ENCODE data around the gene CEP57L1.
"Not testable (repeated sequence)": the region's sequence is repeated elsewhere in the genome, so short reads cannot be mapped to it uniquely, and the experiment has no call there.

The CEP57L1 gene

GRCh38 chr6:109074133-109074415, 21.2 kb upstream of the CEP57L1 start:
- no peak for DNase-seq

GRCh38 chr6:109075934-109076333, 19.4 kb upstream of the CEP57L1 start:
- no peak for DNase-seq

GRCh38 chr6:109076377-109076776, 18.9 kb upstream of the CEP57L1 start:
- peak; percentile 79 for DNase-seq

- DNase-seq, result peak; percentile 51
These were observed 15.3 kb upstream of the CEP57L1 start for GRCh38 chr6:109079981-109080380.

- DNase-seq, result no peak
These were observed 14.3 kb upstream of the CEP57L1 start for GRCh38 chr6:109081026-109081425.

GRCh38 chr6:109081516-109082187, 13.7 kb upstream of the CEP57L1 start:
- DNase-seq, result no peak

- DNase-seq, result peak; percentile 42
These were observed 13.1 kb upstream of the CEP57L1 start for GRCh38 chr6:109082188-109082577.

GRCh38 chr6:109083657-109084056, 11.7 kb upstream of the CEP57L1 start:
- DNase-seq, result no peak

- not testable (repeated sequence) for DNase-seq
These were observed 11.2 kb upstream of the CEP57L1 start for GRCh38 chr6:109084146-109084545.

GRCh38 chr6:109087661-109088264, 7.5 kb upstream of the CEP57L1 start:
- DNase-seq, result no peak

DNA sequence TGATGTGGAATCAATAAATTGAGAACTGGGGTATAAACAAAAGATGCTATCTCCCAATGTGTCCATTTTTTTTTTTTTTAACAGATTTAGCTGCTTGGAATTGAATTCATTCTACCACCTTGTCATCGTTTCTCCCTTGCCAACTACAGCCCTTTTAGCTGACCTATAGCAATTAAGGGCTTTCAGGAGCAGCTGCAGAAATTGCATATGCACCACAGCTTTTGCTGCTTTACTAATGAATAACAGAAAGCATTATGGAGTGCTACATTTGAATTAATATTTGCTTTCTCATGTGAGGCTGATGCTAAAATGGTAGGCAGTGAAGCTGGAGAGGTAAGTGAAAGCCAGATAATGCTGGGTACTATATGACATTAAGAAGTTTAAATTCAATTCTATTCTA, 6.3 kb upstream of the CEP57L1 start:
- DNase-seq, result no peak

GRCh38 chr6:109091314-109092024, 3.8 kb upstream of the CEP57L1 start:
- no peak for DNase-seq

DNA sequence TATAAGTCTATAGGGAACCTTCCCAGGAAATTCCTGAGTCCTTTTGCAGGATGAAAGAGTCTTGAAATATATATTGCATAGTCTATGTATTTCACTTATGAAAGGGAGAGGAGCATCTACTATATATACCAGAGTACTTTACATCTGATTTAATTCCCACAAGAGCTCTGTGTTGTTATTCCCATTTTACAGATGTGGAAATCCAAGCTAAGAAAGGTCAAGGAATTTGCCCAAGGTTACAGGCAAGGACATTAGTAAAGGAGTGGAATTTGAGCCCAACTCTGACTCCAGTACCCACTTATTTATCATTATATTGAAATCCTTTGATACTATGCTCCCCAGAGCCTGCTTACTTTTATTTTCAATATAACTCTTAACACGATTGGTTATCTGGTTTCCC, 3.2 kb upstream of the CEP57L1 start:
- no peak for DNase-seq

DNA sequence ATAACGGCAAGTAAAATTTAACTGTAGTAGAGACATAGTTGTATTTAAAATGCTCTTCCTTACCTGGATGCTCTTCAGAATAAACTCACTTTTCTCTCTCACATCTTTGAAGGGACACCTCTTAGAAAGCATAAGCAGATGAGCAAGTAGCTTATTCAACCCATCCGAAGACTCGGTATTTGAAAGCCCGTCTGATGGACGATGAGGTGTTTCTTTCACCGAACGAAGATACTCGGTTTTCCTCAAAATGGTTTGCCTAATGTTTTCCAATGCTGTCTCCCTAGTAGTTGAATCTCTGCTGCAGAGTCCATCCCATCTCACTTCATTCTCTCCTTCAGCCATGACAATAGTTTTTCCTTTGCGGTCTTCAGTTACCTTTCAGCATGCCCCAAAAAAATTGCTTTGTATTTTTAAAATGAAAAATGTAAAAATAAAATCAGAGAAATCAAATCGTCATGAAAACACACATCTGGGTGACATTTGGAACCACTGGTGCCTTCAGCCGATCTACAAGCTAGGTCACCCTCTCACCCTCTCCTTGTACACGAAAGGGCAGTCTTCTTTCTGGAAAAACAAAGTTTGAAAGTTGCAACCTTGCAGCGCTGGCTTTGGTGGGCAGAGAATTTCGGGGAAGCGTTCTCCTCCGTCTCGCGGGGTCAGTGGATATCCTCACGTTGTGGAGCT, 1.4 kb upstream of the CEP57L1 start:
- DNase-seq, result no peak

- DNase-seq, result peak; percentile 99
These were observed 781 bp upstream of the CEP57L1 start, which contains the start of gene SESN1 for GRCh38 chr6:109094416-109095035. SESN1 (minus strand) TSS chr6:109094846; CDS start chr6:109094073, 773 bp downstream.

GRCh38 chr6:109095835-109096084, 453 bp downstream of the CEP57L1 start:
- DNase-seq, result no peak

- no peak for DNase-seq
These were observed 901 bp downstream of the CEP57L1 start for GRCh38 chr6:109096208-109096607.

DNA sequence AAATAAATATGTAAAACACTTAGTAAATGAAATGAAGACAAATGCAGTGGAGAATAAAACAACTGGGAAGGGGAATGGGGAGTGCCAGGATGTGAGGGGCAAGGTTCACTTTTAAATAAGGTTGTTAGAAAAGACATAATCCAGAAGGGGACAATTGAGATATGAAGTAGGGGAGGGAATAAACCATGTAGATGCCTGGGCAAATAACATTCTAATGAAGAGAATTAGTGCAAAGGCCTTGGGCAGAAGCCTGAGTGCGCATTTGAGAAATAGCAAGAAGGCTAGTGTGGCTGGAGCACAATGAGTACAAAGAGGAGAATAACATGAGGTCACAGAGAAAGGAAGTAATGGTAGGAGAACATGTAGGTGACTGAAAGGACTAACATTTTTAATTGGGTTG, 2.4 kb downstream of the CEP57L1 start:
- DNase-seq, result no peak

DNA sequence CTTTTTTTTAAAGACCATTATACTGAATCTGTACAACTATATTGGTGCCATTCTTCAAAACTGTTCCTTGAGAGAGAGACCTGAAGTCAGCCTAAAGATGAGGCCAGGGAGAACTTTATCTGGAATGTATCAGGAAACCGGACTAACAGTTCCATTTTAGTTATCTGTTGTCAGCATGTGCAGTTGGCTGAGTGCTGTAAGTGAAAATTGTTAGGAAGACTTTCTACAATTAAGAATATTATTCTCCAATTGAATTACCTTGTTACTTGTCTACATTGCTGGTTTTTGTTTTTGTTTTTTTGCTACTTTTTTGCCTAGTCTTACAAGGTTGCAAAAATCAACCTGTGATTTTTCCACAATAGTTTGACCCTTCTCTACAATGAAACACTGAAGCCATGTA, 7.5 kb downstream of the CEP57L1 start:
- peak; percentile 67 for DNase-seq

- no peak for DNase-seq
These were observed 8.6 kb downstream of the CEP57L1 start for GRCh38 chr6:109103942-109104341.

DNA sequence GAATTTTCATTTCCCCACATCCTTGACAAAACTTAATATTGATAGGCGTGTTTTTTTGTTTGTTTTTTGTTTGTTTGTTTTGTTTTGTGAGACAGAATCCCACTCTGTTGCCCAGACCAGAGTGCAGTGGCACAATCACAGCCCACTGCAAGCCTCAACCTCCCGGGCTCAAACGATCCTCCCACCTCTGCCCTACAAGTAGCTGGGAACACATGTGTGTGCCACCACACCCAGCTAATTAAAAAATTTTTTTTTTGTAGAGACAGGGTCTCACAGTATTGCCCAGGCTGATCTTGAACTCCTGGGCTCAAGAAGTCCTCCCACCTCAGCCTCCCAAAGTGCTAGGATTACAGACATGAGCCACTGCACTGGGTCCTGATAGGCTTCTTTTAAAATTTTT, 9.2 kb downstream of the CEP57L1 start:
- DNase-seq, result no peak

DNA sequence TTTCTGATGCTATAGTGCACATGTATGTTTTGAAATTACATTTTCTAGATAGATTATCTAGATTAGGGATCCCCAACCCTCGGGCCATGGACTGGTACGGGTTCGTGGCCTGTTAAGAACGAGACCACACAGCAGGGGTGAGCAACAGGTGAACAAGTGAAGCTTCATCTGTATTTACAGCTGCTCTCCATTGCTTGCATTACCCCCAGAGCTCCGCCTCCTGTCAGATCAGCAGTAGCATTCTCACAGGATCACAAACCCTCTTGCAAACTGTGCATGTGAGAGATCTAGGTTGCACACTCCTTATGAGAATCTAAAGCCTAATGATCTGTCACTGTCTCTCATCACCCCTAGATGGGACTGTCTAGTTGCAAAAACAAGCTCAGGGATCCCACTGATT, 10.4 kb downstream of the CEP57L1 start:
- DNase-seq, result peak; percentile 39

DNA sequence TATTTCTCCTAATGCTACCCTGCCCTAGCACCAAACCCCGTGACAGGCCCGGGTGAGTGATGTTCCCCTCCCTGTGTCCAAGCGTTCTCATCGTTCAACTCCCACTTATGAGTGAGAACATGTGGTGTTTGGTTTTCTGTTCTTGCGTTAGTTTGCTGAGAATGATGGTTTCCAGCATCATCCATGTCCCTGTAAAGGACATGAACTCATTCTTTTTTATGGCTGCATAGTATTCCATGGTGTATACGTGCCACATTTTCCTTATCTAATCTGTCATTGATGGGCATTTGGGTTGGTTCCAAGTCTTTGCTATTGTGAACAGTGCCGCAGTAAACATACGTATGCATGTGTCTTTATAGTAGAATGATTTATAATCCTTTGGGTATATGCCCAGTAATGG, 14.4 kb downstream of the CEP57L1 start:
- DNase-seq, result not testable (repeated sequence)

- not testable (repeated sequence) for DNase-seq
These were observed 17.4 kb downstream of the CEP57L1 start for GRCh38 chr6:109112663-109113062.
